GM18502 (cell line): Measurements from ENCODE around the gene KIF25.

Source experiments
- ATAC-seq: cut with Tn5 transposase; IDR thresholded peaks from one replicate; pipeline ENCODE4 v1.9.1; 2021; ENCODE audit warnings: mild to moderate bottlenecking; ENCODE audit not compliant: unreplicated experiment, poor library complexity

Gene KIF25

GRCh38 chr6:168047841-168048723, 50.6 kb downstream of the KIF25 start:
- ATAC-seq: no peak

- no peak for ATAC-seq
These were observed 51.2 kb downstream of the KIF25 start for GRCh38 chr6:168048724-168049025.

- ATAC-seq: no peak
These were observed 51.8 kb downstream of the KIF25 start for GRCh38 chr6:168049277-168049676.

DNA sequence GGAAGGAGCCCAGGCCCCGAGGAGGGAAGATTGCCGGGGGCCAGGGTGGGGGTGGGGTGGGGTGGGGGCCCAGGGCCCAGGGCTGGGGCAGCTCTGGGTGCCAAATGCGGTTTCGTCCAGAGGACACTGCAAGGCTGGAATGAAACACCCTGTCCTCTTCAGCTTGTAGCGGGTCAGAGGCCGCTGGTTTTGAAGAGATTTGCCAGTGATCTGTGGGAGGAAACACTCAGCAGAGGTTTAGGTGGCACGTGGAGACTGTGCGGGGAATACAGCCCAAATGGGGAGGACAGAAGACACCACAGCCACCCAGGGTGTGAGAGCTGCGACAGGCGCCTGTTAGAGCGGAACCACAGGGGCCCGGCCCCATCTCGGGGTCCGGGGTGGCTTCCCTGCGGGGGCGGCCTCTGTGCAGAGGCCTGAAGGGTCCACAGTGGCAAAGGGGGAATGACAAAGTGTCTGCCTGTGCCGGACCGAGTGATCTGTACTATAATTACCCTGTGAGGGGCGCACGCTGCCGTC, 52.3 kb downstream of the KIF25 start:
- no peak for ATAC-seq

GRCh38 chr6:168050225-168050880, 52.9 kb downstream of the KIF25 start:
- ATAC-seq: no peak

GRCh38 chr6:168050881-168051586, 53.6 kb downstream of the KIF25 start:
- ATAC-seq: no peak

DNA sequence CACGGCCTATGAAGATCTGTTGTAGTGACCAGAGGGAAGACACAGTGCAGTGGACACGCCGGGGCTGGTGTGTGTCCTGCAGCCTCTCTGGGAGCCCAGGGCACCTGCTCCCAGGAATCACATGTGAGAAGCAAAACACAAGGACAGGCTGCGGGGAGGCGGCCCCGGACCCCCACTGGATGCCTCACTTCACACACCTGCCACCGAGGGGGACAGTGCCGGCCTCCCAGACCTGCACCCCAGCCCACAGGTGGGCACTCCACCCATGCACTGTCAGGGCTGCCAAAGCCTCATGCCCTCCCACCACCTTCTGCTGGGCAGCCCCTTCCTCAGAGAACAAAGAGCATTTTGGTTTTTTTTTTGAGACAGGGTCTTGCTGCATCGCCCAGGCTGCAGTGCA, 54.2 kb downstream of the KIF25 start:
- no peak for ATAC-seq

- ATAC-seq: no peak
These were observed 54.9 kb downstream of the KIF25 start for GRCh38 chr6:168052291-168052891.

DNA sequence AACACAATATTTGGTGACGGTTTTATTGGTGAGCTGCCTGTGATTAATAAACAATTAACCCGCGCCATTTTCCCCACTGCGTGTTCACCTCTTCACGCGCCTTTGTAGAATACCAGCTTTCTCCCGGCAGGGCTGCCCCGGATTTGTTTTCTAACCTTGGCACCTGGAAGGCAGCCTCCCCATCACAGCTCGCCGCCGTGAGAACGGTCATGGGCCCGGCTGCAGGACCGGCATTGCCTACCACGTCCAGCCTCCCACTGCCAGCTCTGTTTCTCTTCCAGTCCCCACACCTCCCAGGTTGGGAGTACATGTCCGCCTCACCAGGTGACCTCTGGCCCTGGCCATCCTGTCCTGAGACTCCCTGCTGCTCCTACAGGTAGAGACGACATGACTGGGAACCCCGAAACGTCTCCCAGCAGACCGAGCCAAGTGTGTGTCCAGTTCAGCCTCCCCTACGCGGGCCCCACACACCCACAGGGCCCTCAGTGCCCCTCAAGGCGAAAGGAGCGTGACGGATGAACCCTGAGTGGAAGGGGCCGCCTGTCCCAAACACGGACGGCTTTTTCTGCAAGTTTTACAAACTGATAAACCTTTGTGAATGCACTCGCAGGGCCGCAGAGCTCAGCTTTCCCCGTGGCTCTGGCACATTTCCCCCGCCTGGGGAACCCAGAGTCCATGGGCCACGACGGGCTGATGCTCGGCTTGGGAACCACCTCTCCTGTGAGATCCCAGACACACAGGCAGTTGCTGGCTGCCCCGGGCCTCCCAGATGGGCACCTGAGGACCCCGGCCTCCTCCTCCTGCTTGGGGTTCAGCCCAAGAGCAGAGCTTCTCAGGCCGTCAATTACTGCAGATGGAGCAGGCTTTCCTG, 55.9 kb downstream of the KIF25 start:
- no peak for ATAC-seq

DNA sequence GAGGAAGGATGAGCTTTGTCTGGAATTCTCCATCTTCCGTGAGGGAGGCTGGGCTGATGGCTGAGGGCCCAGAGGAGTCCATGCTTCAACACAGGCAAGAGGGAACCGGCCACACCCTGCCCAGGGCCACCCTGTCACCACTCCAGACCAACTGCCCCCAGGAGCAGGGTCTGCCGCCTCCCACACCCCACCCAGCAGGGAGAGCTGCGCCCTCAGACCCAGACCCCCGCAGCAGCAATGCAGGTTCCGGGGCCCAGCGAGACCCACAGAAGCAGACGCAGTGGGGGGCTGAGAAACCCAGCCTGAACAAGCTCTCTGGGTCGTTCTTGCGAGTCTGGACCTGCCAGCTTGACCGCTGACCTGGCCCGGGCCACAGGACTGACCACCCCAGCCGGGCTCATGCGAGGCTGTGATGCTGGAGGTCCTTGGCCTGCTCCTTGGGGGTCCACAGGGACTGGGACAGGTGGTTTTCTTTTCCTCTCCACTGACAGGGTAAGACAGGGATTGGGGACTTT, 56.5 kb downstream of the KIF25 start:
- ATAC-seq: no peak

- ATAC-seq: no peak
These were observed 57.5 kb downstream of the KIF25 start for GRCh38 chr6:168054765-168055560.

GRCh38 chr6:168055696-168056489, 58.4 kb downstream of the KIF25 start:
- ATAC-seq: no peak

GRCh38 chr6:168056892-168057527, 59.5 kb downstream of the KIF25 start:
- ATAC-seq: no peak

- ATAC-seq: no peak
These were observed 60.4 kb downstream of the KIF25 start for GRCh38 chr6:168057836-168058235.

DNA sequence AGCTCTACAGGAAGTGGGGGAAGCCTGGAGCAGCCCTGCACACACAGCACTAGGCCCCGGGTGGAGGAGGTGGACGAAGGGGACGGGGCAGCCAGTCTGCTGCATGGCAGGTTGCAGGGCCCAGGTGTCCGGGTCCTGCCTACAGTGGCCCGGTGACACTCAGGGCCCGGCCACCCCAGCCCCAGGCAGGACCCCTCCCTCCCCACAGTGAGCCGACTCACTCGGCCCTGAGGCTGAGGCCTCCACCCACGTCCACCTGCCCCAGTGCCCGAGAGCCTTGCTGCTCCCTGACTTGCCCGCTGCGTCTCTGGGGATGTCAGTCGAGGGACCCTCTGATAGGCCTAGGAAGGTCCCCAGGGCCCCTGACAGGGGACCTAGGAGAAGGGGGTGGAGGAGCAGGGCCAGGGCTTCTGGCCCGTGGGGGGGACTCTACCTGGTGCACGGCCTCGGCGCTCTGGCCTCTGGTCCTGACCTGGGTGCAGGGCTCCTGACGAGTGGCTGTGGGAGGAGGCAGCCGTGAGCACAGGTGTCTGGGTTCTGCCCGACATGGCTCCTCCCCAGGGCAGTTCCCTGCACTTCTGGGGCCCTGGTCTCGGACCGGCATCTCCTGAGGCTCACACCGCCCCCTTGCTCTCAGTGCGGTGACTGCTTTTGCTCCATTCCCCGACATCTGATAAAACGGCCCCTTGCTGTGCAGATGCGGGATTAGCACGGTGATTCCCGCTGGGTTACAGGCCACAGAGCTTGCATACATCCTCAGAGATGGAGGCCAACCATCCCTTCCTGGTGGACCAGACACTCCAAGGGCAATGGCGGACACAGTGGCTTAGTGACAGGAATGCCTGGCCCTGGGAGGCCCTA, 61.5 kb downstream of the KIF25 start:
- no peak for ATAC-seq

- no peak for ATAC-seq
These were observed 63.1 kb downstream of the KIF25 start for GRCh38 chr6:168060521-168060931.
